DND-41 (cell line): ENCODE results near the gene MYADML2.

ENCODE experiments used
- CTCF ChIP-seq: IDR thresholded peaks from 2 replicates; pipeline ENCODE4 v1.5.1; 2012; ENCODE audit warnings: borderline replicate concordance, low read length, moderate library complexity, mild to moderate bottlenecking; ENCODE audit not compliant: poor library complexity, severe bottlenecking; ENCODE audit errors: extremely low read depth
- EZH2 ChIP-seq: IDR thresholded peaks from 3 replicates; pipeline ENCODE4 v1.6.1; 2012; ENCODE audit warnings: borderline replicate concordance, low read depth, mild to moderate bottlenecking, moderate library complexity, low read length, inconsistent platforms; ENCODE audit not compliant: severe bottlenecking

- TF ChIP-seq CTCF (no peak), EZH2 (no peak)
Observed at GRCh38 chr17:81901167-81902022, 45.6 kb downstream of the MYADML2 start.
